MCF 10A (cell line): ENCODE results near the gene ZNF512B. TPM values are rescaled to one million over a fixed set of nuclear protein-coding genes. Genes with fewer than 3 reads are reported as not detected.
"Not testable (repeated sequence)": the region's sequence is repeated elsewhere in the genome, so short reads cannot be mapped to it uniquely, and the experiment has no call there.

Experiments used
- BruUV-seq: library from RNA; stranded (reverse); fragments of 400-500 nt; replicated peaks from 2 replicates; lab custom pipeline; 2021; lab: Mats Ljungman, UMichigan
- CTCF ChIA-PET: fragments of 300-600 bp; sonication (Branson Sonifier 250); formaldehyde crosslinking; extraction: SDS; loops from one replicate; lab custom pipeline; 2021; ENCODE audit warnings: antibody characterized with exemption, inconsistent platforms; lab: Yijun Ruan, JAX
- POLR2A ChIA-PET: fragments of 300-600, 350-650 bp; sonication (Branson Sonifier 250); formaldehyde crosslinking; extraction: SDS; loops from one replicate; lab custom pipeline; 2020; ENCODE audit warnings: antibody characterized with exemption, inconsistent platforms; lab: Yijun Ruan, JAX
- DNase-seq: peaks from one replicate; pipeline ENCODE4 v3.0.0-alpha.2; 2018; ENCODE audit not compliant: unreplicated experiment
- H3K27ac Mint-ChIP-seq: one replicate; pipeline ENCODE4 v1.8.0; 2022; ENCODE audit warnings: mild to moderate bottlenecking, low read depth, mixed read lengths; ENCODE audit not compliant: unreplicated experiment
- H3K27me3 Mint-ChIP-seq: one replicate; pipeline ENCODE4 v1.8.0; 2022; ENCODE audit warnings: mixed read lengths; ENCODE audit not compliant: insufficient read depth, unreplicated experiment
- H3K36me3 Mint-ChIP-seq: one replicate; pipeline ENCODE4 v1.8.0; 2022; ENCODE audit warnings: mild to moderate bottlenecking, moderate library complexity, mixed read lengths; ENCODE audit not compliant: insufficient read depth, unreplicated experiment
- H3K4me1 Mint-ChIP-seq: one replicate; pipeline ENCODE4 v1.8.0; 2022; ENCODE audit warnings: mixed read lengths; ENCODE audit not compliant: insufficient read depth, unreplicated experiment
- H3K4me3 Mint-ChIP-seq: one replicate; pipeline ENCODE4 v1.8.0; 2022; ENCODE audit warnings: mild to moderate bottlenecking, moderate library complexity, mixed read lengths; ENCODE audit not compliant: unreplicated experiment
- H3K9me3 Mint-ChIP-seq: one replicate; pipeline ENCODE4 v1.8.0; 2022; ENCODE audit warnings: mixed read lengths; ENCODE audit not compliant: unreplicated experiment
- intact Hi-C: fragments of 100-400 bp; cut with micrococcal nuclease; formaldehyde crosslinking; loops from 2 replicates; pipeline ENCODE4 v1.14.1; 2022
- total RNA-seq: library from RNA; stranded (reverse); gene quantifications from 2 replicates; pipeline ENCODE4 v1.2.3, GENCODE V29; 2022
- TF ChIP-seq, protein P1 (sequence below): fragments of 200-600 bp; IDR thresholded peaks from one replicate; pipeline ENCODE4 v1.8.0; 2022; ENCODE audit warnings: antibody characterized with exemption, mild to moderate bottlenecking; ENCODE audit not compliant: unreplicated experiment

Gene ZNF512B
- total RNA-seq, 1 experiment from 2014 or later = 26.6 TPM

GRCh38 chr20:63917811-63918210 lies 51.9 kb downstream of the ZNF512B start:
- Mint-ChIP-seq H3K4me3 (no peak overlapping the region), H3K27me3 (no peaks in the 10 kb centered on the region), H3K4me1 (peaks cover 6% of the 10 kb centered on the region), H3K36me3 (peaks cover 47% of the 10 kb centered on the region), H3K27ac (no peak overlapping the region), H3K9me3 (no peaks in the 10 kb centered on the region)
- no peak for DNase-seq
- TF ChIP-seq, protein P1, sequence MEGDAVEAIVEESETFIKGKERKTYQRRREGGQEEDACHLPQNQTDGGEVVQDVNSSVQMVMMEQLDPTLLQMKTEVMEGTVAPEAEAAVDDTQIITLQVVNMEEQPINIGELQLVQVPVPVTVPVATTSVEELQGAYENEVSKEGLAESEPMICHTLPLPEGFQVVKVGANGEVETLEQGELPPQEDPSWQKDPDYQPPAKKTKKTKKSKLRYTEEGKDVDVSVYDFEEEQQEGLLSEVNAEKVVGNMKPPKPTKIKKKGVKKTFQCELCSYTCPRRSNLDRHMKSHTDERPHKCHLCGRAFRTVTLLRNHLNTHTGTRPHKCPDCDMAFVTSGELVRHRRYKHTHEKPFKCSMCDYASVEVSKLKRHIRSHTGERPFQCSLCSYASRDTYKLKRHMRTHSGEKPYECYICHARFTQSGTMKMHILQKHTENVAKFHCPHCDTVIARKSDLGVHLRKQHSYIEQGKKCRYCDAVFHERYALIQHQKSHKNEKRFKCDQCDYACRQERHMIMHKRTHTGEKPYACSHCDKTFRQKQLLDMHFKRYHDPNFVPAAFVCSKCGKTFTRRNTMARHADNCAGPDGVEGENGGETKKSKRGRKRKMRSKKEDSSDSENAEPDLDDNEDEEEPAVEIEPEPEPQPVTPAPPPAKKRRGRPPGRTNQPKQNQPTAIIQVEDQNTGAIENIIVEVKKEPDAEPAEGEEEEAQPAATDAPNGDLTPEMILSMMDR = no peak
- BruUV-seq = no TSS peak
- POLR2A ChIA-PET = interaction anchor here (1.0 to 1.1 kb wide), 2 partner anchors 37 to 53 kb away, joined by 3 to 4 read pairs; partner anchors contain the start of gene TPD52L2
- CTCF ChIA-PET = interaction anchor here (1.0 to 1.3 kb wide), 2 partner anchors 131 to 375 kb away, joined by 3 to 5 read pairs; no protein-coding TSS in a partner anchor
- intact Hi-C loops = no loop called here

- not testable (repeated sequence) for H3K4me3 Mint-ChIP-seq
Observed at GRCh38 chr20:63916371-63916939, 53.3 kb downstream of the ZNF512B start.

GRCh38 chr20:63915471-63915870 lies 54.3 kb downstream of the ZNF512B start:
- Mint-ChIP-seq H3K9me3 (no peaks in the 10 kb centered on the region), H3K36me3 (peaks cover 40% of the 10 kb centered on the region), H3K27ac (no peak overlapping the region), H3K4me1 (peaks cover 15% of the 10 kb centered on the region), H3K4me3 (no peak overlapping the region), H3K27me3 (no peaks in the 10 kb centered on the region)
- TF ChIP-seq, protein P1 = no peak
- DNase-seq = no peak
- no TSS peak for BruUV-seq
- CTCF ChIA-PET = interaction anchor here (0.6 to 1.7 kb wide), 2 partner anchors 65 to 333 kb away, joined by 3 to 5 read pairs; partner anchors contain the start of gene PRPF6
- POLR2A ChIA-PET = no interaction called here
- intact Hi-C loops = no loop called here

More at GRCh38 chr20:63916371-63916939, 53.3 kb downstream of the ZNF512B start:
- POLR2A ChIA-PET, H3K4me1 Mint-ChIP-seq, BruUV-seq, H3K9me3 Mint-ChIP-seq, intact Hi-C loops, H3K27me3 Mint-ChIP-seq, DNase-seq: not testable (repeated sequence)
- peaks cover 42% of the 10 kb centered on the region for H3K36me3 Mint-ChIP-seq
- H3K27ac Mint-ChIP-seq = peak overlapping the region; percentile 25
- CTCF ChIA-PET = interaction anchor here (1.7 kb wide), 1 partner anchor 64 kb away, joined by 5 read pairs; the partner anchor contains the start of gene PRPF6

DNA sequence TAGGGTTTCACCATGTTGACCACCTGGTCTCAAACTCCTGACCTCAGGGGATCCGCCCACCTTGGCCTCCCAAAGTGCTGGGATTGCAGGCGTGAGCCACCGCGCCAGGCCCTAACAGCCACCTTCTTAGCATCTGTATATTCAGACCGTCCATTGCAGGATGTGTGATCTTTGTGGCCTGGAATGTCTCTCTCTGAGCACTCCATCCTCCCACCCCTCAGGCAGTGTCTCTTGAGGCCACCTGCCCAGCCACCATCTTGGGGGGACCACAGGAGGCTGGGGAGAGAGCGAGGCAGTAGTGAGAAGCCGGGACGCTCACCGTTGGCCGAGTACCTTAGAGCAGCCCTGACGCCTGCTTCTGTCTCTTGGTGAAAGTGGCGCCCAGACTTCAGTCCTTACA lies 56.0 kb downstream of the ZNF512B start:
- DNase-seq = no peak
- intact Hi-C loops = no loop called here
- CTCF ChIA-PET = no interaction called here
- no peak overlapping the region for H3K27ac Mint-ChIP-seq
- H3K9me3 Mint-ChIP-seq = no peaks in the 10 kb centered on the region
- no peak overlapping the region for H3K4me3 Mint-ChIP-seq
- H3K27me3 Mint-ChIP-seq = no peaks in the 10 kb centered on the region
- POLR2A ChIA-PET = no interaction called here
- peaks cover 28% of the 10 kb centered on the region for H3K36me3 Mint-ChIP-seq
- no TSS peak for BruUV-seq
- TF ChIP-seq, protein P1 = no peak
- H3K4me1 Mint-ChIP-seq = peaks cover 22% of the 10 kb centered on the region
